OCI-LY1 (cell line): ENCODE data around the gene FNBP1.

Experiments
- CTCF ChIP-seq: fragments of 200-600 bp; sonication (generic), shearing (Covaris generic); IDR thresholded peaks from 2 replicates; pipeline ENCODE4 v1.5.1; 2017; ENCODE audit warnings: mild to moderate bottlenecking, antibody characterized with exemption, low read length, moderate library complexity, mixed read lengths
- EZH2 ChIP-seq: fragments of 200-600 bp; sonication (generic), shearing (Covaris generic); IDR thresholded peaks from 2 replicates; pipeline ENCODE4 v1.8.0; 2017; ENCODE audit warnings: borderline replicate concordance, mixed run types, mild to moderate bottlenecking, antibody characterized with exemption, low read length, moderate library complexity, mixed read lengths

- TF ChIP-seq CTCF, result no peak
- TF ChIP-seq EZH2, result no peak
These were observed 11.4 kb upstream of the FNBP1 start for GRCh38 chr9:130054325-130054786.
